Stimulated activated CD8-positive, alpha-beta memory T cell treated with anti-CD3 and anti-CD28 coated beads, Interleukin-7, amount 100 ng/mL, for 48 hours (primary cell): ENCODE measurements around the gene HUNK.
"Not testable (repeated sequence)": the region's sequence is repeated elsewhere in the genome, so short reads cannot be mapped to it uniquely, and the experiment has no call there.

ENCODE experiments used
- DNase-seq, 2 donors: peaks; one replicate each; pipeline ENCODE4 v3.0.0-alpha.2; 2020; ENCODE audit warnings: low read depth in 1 of 2; ENCODE audit errors: extremely low read depth in 1 of 2

HUNK gene

DNA sequence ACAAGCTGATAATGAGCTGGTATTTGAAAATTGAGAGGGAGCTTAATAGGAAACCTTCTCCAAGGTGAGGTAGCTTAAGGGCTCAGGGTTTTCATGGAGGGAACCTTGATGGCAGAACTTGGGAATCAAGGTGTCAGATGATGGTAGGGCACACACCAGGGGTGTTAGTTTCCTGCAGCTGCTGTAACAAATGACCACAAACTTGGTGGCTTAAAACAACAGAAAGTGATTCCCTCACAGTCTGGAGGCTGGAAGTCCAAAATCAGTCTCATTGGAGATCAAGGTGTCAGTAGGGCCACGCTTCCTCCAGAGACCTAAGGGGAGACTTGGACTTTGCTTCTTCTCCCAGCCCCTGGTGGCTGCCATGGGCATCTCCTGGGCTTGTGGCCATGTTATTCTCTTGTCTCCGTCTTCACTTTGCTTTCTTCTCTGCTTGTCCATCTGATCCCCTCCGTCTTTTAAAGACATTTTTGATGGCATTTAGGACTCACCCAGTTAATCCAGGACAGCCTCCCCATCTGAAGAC is 45.5 kb downstream of the HUNK start:
- no peak for DNase-seq

DNA sequence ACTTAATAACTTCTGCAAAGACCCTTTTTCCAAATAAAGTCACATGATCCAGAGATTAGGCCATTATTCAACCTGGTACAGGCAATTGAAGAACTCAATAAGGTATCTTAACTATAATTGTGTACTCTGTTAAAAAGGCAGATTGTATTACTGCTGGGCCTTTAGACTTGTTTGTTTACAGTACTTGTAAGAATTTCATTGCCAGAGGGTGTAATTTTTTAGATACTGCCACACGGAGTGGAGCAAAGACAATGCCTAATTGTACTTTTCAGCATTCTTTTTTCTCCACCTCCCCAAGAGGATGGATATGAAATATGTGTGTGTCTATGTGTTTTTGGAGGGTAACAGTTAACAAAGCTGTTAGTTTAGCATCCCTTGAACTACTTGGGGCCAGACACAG is 47.5 kb downstream of the HUNK start:
- no peak for DNase-seq

DNA sequence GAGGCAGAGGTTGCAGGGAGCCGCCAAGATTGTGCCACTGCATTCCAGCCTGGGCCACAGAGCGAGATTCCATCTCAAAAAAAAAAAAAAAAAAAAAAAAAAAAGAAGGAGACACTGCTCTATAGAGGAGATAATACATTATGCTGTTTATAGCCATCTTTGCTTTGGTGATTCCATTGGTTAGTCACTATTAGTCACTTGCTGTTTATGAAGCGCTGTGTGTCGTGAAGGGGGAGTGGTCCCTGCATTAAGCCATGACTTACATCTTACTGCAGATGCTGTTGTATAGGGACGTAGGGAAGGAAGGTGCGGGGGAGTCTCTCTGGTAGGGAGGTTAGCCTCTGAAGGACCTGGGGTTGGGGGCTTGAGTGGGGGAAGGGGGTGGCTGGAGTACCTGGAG is 48.3 kb downstream of the HUNK start:
- DNase-seq, result no peak

DNA sequence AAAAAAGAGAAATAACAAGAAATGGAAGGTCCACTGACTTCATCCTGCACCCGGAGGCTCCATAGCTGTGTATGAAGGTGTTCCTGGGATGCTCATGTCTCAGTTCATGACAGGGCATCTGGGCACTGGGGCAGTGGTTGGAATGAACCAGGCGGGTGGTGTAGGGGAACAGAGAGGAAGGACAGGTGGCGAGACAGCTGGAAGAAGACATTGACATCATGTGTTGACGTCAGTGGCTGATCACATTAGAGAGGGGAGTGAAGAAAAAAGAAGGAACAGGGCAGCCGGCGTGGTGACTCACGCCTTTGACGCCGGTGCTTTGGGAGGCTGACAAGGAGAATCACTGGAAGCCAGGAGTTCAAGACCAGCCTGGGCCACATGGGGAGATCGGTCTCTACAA is 50.1 kb downstream of the HUNK start:
- no peak for DNase-seq

DNA sequence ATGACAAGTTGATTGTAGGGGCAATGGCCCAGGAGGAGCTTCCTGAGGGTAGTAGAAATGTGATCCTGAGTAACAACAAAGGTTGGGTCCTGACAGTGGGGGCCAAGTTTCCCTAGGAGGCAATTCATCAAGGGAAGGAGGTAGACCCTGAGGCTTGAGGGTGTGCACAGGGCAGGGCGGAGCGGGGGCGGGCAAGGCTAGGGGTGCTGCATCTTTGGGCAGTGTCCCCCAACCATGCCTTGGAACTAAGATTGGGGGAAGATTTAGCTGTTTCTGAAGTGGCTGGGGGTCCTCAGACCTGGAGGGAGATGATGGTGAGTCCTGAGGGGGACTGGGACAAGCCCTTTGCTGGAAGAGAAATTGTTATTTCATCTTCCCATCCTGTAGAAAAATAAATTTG is 50.9 kb downstream of the HUNK start:
- no peak for DNase-seq

DNA sequence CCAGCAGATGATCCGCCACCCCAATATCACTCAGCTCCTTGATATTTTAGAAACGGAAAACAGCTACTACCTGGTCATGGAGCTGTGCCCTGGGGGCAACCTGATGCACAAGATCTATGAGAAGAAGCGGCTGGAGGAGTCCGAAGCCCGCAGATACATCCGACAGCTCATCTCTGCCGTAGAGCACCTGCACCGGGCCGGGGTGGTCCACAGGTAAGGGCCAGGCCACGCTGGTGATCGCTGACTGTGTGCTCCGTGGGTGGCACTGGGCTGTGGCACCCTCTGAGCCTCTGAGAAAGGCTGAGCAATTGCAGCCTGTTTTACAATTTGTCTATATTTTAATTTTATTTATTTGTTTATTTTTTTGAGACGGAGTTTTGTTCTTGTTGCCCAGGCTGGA is 51.7 kb downstream of the HUNK start:
- DNase-seq, result no peak

DNA sequence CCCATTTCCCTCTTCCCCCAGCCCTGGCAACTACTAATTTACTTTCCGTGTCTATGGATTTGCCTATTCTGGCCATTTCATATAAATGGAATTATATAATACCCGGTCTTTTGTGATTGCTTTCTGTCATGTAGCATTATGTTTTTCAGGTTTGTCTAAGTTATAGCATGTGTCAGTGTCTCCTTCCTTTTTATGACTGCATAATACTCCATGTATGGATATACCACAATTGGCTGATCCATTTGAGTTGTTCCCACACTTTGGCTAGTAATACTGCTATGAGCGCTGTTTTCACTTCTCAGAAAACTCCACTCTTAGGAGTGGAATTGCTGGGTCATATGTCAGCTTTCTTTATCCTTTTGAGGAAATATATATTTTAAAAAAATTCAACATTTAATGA is 53.7 kb downstream of the HUNK start:
- DNase-seq, result no peak

DNA sequence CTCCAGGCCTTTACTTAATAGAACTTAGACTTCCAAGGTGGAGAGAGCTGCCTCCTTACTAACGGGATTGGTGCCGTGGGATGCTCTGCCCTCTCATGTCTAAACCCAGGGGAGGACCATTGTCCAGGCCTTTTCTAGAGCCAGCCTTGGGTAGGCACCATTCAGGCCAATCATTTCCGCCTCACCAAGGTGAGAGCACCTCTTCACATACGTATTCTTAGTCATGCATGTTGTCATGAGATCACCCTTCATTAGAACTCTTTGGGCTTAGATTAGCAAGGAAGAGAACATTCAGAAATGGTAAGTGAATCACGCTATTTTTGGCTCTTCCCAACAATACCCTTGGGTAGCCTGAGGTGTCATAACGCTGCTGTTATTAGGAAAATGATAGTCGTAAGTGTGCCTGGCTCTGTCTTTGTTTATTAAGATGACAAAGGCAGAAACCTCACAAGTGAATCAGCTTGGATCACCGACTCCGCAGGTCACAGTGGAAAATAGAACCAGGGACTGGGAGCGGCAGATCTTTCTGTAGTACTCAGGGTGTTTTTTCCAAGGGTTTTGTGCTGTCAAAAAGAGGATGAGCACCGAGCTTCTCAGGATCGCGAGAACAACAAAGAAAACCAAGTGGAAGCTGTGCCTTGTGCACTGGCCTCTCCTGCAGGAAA is 55.0 kb downstream of the HUNK start:
- DNase-seq, result no peak

DNA sequence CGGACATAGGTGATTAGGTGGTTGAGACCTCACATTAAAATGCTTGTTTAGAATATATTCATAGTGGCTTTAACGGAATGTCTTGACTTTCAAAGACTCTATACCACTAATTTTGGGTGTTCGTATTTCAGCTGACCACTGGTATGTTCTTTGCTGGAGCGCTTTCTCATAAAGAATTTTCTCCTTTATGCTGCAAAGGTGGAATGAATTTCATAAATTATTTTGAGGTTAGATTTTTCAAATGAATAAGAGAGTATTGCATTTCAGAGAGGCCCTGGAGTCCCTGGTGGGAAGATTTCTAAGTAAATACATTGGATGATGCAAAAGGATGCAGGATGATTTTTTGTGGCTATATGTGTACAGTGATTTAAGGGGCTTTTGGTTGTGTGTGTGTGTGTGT is 55.8 kb downstream of the HUNK start:
- DNase-seq, result no peak

DNA sequence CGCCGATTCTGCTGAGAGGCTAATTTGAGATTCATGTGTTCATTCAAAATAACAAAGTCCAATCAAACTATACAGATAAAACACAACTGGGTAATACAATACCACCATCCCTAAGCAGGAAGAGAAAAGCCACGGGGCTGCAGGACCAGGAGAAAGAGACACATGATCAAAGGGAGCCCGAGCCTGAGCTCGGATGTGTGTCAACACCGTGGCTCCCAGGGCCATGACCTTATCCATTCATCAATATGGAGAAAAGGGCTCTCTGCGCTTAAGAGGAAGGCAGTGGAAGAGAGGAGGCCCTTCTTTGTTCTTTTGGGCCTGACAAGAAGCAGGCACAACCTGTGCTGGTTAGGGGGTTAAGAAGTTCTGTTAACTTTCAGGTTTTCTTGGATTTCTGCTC is 56.7 kb downstream of the HUNK start:
- DNase-seq, result no peak

DNA sequence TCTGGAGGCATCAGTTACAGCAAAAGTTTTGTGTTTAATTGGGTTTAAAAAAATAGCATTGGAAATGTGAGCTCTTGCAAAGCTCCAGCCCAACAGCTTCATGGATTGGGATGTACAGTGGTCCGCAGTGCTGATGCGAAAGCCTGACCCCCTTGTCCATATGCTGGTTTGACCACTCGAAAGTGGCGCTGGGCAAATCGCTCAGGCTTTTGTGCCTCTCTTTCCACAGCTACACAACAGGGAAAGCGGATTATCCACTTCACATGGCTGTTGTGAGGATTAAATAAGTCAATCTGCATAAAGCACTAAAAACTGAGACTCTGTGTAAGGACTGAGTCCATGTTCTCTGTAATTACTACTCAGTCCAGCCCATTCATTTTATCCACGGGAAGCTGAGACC is 57.2 kb downstream of the HUNK start:
- no peak for DNase-seq

DNA sequence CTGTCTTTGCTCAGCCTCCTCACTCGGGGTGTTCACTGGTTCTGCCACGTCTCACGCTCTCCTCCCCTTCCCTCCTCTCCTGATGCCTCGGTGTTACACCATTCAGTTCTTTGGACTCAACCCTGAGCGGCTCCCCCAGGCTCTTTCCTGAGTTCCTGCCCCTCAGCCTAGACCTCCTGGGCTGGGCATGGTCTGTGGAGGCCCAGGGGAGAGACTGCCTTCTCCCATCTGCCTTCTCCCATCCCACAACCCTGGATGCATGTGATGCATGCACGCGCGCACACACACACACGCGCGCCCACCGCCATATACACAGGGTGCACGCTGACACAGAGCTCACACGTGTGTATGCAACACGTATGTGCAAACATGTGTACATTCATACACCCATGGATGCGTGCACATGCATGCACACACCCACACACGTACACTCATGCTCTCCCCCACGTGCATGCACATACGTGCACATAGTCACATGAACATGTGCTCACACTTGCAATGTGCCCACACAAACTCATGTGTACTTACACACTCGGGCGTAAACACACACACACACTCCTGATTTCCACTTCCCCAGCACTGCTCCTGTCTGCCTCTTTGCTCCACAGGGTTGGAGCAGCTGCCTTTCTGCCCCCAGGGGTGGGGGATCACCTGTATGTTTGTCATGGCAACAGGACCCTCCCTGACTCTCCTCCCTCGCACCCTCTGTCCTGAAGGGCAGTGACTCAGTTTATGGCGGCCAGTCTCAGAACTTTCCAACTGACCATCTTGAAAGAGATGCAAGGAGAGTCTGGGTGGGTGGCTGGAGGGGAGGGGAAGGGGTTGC is 59.0 kb downstream of the HUNK start:
- DNase-seq, result no peak

DNA sequence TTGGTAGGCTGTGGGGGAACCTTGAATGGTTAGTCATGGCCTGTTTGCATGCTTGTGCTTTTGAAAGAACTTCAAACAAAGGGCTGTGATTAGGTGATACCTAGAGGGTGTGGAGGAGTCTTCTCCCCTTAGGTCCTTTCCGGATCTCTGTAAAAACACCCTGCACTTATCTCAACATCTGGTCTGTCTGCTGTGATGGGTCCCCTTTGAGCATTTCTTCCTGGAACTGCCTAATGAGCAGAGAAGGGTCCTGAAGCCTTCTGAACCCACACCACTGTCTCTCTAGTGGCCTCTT is 59.6 kb downstream of the HUNK start:
- no peak for DNase-seq

DNA sequence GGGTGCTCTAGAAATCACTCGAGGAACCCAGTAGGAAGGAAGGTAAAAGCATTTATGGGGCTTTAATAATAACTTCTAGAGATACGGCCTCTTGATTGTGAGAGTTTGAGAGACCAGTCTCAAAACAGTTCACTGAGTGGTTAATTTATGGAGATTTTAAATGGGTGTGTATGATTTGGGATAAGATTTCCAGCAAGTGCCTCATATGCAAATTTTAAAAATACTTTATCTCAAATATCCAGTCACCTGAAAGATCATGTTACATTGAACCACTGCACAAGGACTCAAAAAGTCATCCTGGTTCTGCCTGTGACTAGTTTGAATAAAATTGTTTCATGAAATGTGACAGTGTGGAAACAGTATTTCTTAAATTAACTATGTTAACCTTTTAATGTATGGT is 64.5 kb downstream of the HUNK start:
- no peak for DNase-seq

DNA sequence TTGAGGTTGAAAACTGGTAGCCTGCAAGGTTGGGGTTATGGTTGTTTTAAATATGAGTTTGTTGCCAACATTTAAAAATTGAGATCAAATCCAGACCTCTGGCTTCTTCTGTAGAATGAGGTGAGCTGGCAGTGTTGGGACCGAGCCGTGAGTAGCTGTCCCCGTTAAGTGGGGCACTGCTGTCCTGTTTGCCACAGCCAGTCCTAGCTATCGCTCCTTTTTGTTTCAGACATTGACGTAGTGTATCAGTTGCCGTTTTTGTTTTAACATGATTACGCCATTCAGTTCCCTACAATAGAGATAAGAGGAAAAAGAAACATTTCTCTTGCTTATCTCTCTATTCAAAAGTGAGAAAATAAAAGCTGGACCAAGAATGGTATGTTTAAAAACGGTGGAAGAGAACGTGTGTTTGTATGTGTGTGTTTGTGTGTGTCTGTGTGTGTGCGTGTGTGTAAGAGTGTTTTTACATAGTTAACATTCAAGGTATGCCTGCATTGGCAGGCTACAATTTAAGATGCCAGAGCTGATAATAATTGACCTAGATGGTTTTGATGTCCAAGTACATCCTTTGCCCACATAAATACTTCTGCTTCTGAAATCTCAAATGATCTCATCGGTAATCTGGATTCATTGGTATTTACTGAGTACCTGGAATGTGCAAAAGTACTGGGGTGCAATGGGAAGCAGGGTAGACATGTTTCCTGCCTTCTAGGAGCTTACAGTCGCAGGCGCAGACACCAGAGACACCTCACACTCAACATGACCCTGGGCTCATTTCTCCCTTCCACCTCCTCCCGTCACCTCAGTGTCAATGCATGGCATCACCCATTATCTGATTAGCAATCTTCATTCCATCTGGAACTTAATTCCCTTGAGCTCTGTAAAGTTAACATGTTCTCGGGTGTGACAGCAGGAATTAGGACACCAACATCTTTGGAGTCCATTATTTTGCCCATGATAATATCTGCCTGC is 65.8 kb downstream of the HUNK start:
- DNase-seq, result no peak

DNA sequence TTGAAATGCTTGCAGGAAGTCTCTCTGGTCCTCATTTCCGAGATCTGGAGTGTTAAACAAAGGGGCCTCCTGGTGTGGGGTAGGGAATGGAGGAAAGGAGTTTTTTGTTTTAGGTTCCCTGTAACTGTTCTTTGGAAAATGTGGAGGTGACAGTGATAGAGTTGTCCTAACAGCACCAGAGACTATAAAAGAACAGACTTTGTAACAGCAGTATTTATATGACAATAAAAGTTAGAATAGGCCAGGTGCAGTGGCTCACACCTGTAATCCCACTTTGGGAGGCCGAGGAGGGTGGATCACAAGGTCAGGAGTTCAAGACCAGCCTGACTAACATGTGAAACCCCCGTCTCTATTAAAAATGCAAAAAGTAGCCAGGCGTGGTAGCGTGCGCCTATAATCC is 68.9 kb downstream of the HUNK start:
- no peak for DNase-seq

DNA sequence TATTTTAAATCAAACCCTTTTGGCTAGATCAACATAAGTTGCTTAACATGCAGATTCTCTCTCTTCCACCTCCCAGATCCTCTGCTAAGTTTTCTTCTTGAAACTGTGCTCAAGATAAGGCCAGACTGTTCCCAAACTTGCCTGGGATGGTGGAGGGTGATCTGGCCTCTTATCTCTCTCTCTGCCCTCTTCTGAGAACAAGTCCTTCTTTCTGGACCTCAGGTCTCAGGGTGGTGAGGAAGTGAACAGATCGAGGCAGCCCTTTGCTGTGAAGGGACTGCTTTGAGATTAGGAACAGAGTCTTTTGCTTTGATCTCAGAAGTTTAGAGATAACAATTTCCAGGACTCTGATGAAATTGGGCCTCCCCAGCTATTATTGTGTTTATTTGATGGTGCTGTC is 70.7 kb downstream of the HUNK start:
- no peak for DNase-seq

DNA sequence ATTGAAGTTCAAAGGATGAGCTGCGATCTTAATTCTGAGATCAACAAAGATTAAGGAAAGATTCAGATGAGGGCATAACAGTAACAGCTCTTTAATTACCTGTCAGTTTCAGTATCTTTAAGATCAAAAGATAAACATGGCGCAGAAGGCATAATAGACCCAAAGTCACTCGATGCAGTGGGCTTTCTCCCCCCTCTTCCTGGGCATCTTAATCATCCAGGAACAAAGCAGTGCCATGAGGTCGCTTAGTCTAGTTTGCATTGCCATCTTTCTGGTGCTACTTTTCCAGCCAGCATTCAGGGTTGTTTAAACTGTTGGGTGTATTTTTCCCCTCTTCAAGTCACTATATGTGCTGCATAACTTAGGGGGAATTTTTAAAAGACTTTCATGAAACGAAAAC is 72.3 kb downstream of the HUNK start:
- DNase-seq, result no peak

DNA sequence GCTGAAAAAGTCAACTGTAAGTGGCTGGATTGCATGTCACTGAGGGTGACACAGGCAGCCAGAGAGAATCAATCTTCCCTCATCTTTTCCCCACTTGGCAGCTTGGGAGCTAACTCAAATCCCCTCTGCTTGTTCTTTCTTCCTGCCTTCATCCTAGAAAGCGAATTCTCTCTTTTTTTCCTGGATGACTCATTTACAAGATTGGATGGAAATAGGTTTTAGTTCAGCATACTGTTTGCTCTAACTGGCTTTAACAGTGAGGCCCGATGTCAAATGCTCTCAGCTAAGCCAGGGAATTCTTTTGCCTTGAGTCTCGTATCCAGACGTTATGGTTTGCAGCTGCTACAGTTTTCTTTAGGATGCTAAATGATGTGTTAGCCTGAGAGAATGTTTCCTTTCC is 72.7 kb downstream of the HUNK start:
- DNase-seq, result no peak

DNA sequence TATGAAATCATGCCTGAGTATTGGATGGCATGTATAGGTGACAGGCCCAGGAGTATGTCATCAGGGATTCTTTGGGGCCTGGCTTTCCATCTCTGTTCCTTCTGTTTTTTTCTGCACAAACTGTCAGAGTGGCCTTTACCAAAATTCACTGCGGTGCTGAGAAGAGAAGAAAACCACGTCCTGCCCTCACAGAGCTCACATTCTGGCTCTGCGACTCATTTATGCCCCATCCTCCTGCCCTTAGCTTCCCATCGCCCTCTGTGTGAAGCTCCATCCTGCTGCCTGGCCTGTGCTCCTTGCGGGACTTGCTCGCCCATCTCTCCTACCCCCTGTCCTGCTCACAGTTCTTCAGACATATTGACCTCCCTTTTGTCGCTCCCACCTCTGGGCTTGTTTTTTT is 73.4 kb downstream of the HUNK start:
- DNase-seq, result no peak

DNA sequence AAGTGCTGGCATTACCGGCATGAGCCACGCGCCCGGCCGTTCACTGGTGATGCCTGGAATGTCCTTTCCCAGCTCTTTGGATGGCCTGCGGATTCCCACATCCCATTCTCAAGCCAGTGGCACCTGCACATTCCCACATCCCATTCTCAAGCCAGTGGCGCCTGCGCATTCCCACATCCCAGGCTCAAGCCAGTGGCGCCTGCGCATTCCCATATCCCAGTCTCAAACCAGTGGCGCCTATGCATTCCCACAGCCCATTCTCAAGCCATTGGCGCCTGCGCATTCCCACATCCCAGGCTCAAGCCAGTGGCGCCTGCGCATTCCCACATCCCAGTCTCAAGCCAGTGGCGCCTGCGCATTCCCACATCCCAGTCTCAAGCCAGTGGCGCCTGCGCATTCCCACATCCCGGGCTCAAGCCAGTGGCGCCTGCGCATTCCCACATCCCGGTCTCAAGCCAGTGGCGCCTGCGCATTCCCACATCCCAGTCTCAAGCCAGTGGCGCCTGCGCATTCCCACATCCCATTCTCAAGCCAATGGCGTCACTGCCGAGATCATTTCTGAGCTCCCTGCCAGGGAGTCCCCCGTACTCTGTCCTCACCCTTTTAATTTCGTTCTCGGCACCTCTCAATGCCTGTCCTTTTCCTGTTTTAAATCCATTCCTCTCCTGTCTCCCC is 74.2 kb downstream of the HUNK start:
- not testable (repeated sequence) for DNase-seq
